ENCODE data around the gene CNTRL. TPM values are rescaled to one million over a fixed set of nuclear protein-coding genes. Genes with fewer than 3 reads are reported as not detected.

The CNTRL gene
- polyA plus RNA-seq, 4 donors, result 1.9 to 14.4 (median 4.5) TPM

DNA sequence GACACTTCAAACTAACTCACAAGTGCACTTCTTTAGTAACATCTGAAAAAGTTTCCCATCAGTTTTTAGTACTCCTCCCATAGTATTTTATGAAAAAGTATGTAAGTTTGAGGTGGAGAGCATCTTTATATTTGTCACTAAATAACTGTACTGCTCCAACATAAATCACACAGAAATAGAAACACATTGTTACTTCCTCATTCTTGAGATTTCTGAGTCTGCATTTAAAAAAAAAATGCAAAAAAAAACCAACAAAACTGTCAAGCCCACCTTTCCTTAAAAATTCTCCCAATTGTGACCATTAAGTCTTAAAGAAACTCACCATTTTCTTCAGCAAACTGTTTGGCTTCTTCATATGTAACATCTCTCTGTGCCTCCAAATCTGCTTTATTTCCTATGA, 108.2 kb downstream of the CNTRL start:
- FAIRE-seq, result no peak
- DNase-seq, result no peak
- no peaks in the 10 kb centered on the region for H3K27me3 ChIP-seq (ENCODE audit: control insufficient read depth in 3 of 3, insufficient read depth in 3 of 3, low read length in 3 of 3)
- H3K36me3 ChIP-seq (ENCODE audit: control insufficient read depth in 3 of 3, insufficient read depth in 2 of 3, low read depth in 1 of 3, low read length in 3 of 3), result peaks cover 2 to 4% (median 2%) of the 10 kb centered on the region in 3 donors
- no peak overlapping the region for H3K4me3 ChIP-seq (ENCODE audit: low read depth in 1 of 3, low read length in 3 of 3)
- no peak overlapping the region for H3K27ac ChIP-seq (ENCODE audit: low read depth in 1 of 3, low read length in 2 of 3)
- H3K9me3 ChIP-seq (ENCODE audit: control insufficient read depth in 2 of 2, insufficient read depth in 1 of 2, low read depth in 1 of 2, low read length in 1 of 2), result no peaks in the 10 kb centered on the region
- peaks cover 0 to 15% (median 2%) of the 10 kb centered on the region in 3 donors for H3K4me1 ChIP-seq (ENCODE audit: control insufficient read depth in 3 of 3, insufficient read depth in 2 of 3, low read depth in 1 of 3, low read length in 2 of 3)

GRCh38 chr9:121183666-121184423, 109.1 kb downstream of the CNTRL start:
- no peak overlapping the region for H3K4me3 ChIP-seq (ENCODE audit: low read depth in 1 of 3, low read length in 3 of 3)
- peaks cover 2% of the 10 kb centered on the region in 3 donors for H3K36me3 ChIP-seq (ENCODE audit: control insufficient read depth in 3 of 3, insufficient read depth in 2 of 3, low read depth in 1 of 3, low read length in 3 of 3)
- H3K27me3 ChIP-seq (ENCODE audit: control insufficient read depth in 3 of 3, insufficient read depth in 3 of 3, low read length in 3 of 3), result no peaks in the 10 kb centered on the region
- WGBS, 3 donors, result 66 to 84% (median 67%) methylated on average over 3 of the region's 3 CpGs
- DNase-seq (no peak), FAIRE-seq (no peak)
- H3K27ac ChIP-seq (ENCODE audit: low read depth in 1 of 3, low read length in 2 of 3), result no peak overlapping the region
- H3K4me1 ChIP-seq (ENCODE audit: control insufficient read depth in 3 of 3, insufficient read depth in 2 of 3, low read depth in 1 of 3, low read length in 2 of 3), result peaks cover 0 to 9% (median 2%) of the 10 kb centered on the region in 3 donors
- no peaks in the 10 kb centered on the region for H3K9me3 ChIP-seq (ENCODE audit: control insufficient read depth in 2 of 2, insufficient read depth in 1 of 2, low read depth in 1 of 2, low read length in 1 of 2)

DNA sequence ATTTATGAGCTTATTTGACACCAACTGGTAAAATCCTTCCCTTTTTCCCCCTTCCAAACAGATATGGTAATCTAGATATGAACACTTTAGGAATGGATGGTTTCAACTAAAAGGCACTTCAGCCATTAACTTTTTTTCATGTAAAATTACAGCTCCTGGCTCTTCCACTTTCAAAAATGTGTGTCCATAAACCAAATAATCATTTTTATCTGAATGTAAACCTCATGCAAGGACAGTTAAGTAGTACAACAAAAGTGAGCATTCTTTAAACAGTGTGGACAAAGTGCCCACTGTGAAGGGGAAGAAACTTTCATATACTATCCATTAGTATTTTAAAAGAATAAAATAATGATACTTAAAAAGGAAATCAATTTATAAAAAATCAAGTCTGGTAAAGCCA, 109.7 kb downstream of the CNTRL start:
- Histone ChIP-seq H3K4me1 (ENCODE audit: control insufficient read depth in 3 of 3, insufficient read depth in 2 of 3, low read depth in 1 of 3, low read length in 2 of 3) (peaks cover 0 to 8% (median 2%) of the 10 kb centered on the region in 3 donors), H3K4me3 (ENCODE audit: low read depth in 1 of 3, low read length in 3 of 3) (no peak overlapping the region), H3K27ac (ENCODE audit: low read depth in 1 of 3, low read length in 2 of 3) (no peak overlapping the region), H3K27me3 (ENCODE audit: control insufficient read depth in 3 of 3, insufficient read depth in 3 of 3, low read length in 3 of 3) (no peaks in the 10 kb centered on the region), H3K9me3 (ENCODE audit: control insufficient read depth in 2 of 2, insufficient read depth in 1 of 2, low read depth in 1 of 2, low read length in 1 of 2) (no peaks in the 10 kb centered on the region), H3K36me3 (ENCODE audit: control insufficient read depth in 3 of 3, insufficient read depth in 2 of 3, low read depth in 1 of 3, low read length in 3 of 3) (peaks cover 0 to 2% (median under 1%) of the 10 kb centered on the region in 3 donors)
- FAIRE-seq, result no peak
- DNase-seq, result no peak

DNA sequence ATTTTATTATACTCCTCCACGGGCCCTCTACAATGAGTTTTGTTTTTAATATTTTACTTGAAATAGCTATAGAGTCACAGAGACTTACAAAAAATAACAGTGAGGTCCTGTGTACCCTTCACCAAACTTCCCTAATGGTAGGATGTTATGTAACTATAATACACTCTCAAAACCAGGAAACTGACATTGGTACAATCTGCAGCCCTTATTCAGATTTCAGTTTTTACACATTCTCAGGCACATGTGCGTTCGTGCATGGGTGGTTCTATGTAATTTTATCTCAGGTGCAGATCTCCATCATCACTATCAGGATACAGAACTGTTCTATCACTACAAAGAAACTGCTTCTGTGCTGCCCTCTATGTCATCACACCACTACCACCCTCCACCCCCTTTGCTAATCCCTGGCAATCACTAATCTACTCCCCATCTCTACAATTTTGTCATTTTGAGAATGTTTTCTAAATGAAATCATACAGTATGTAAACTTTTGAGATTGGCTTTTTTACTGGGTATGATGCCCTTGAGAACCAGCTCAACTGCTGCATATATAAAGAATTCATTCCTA, 110.5 kb downstream of the CNTRL start:
- Histone ChIP-seq H3K36me3 (ENCODE audit: control insufficient read depth in 3 of 3, insufficient read depth in 2 of 3, low read depth in 1 of 3, low read length in 3 of 3) (peaks cover 0 to 2% (median 0%) of the 10 kb centered on the region in 3 donors), H3K27me3 (ENCODE audit: control insufficient read depth in 3 of 3, insufficient read depth in 3 of 3, low read length in 3 of 3) (no peaks in the 10 kb centered on the region), H3K4me1 (ENCODE audit: control insufficient read depth in 3 of 3, insufficient read depth in 2 of 3, low read depth in 1 of 3, low read length in 2 of 3) (peaks cover 0 to 4% (median 2%) of the 10 kb centered on the region in 3 donors), H3K9me3 (ENCODE audit: control insufficient read depth in 2 of 2, insufficient read depth in 1 of 2, low read depth in 1 of 2, low read length in 1 of 2) (no peaks in the 10 kb centered on the region), H3K27ac (ENCODE audit: low read depth in 1 of 3, low read length in 2 of 3) (no peak overlapping the region), H3K4me3 (ENCODE audit: low read depth in 1 of 3, low read length in 3 of 3) (no peak overlapping the region)
- 76 to 91% (median 91%) methylated on average over 3 of the region's 3 CpGs for WGBS, 3 donors
- DNase-seq, result no peak
- no peak for FAIRE-seq

DNA sequence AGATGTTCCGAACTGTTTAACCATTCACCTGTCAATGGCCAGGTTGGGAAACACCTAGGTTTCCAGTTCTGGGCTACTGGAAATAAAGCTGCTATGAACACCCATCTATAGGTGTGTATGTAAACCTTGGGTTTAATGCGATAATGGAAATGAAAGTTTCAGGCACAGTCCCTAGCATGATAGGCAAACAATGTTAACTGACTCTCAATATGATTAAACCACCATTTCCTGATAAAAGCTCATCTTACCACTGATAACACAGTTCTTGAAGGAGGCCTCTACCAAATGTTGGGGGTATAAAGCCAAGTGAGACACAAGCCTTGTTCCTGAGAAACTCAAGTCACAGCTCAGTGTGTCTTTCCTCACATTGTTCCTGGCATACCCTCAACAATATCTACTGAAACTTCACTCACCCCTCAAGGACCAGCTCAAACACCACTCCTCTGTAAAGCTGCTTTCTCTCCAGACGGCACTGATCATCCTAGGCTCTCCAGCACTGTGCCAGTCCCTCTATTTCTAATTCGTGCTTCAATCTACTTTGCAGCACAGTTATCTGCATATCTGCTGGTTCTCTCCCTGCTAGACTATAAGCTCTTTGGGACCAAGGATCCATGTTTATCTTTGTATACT, 111.1 kb downstream of the CNTRL start:
- DNase-seq, result no peak
- 85 to 87% (median 86%) methylated on average over 4 of the region's 4 CpGs for WGBS, 3 donors
- Histone ChIP-seq H3K36me3 (ENCODE audit: control insufficient read depth in 3 of 3, insufficient read depth in 2 of 3, low read depth in 1 of 3, low read length in 3 of 3) (peaks cover 0 to 2% (median 0%) of the 10 kb centered on the region in 3 donors), H3K27ac (ENCODE audit: low read depth in 1 of 3, low read length in 2 of 3) (no peak overlapping the region), H3K4me3 (ENCODE audit: low read depth in 1 of 3, low read length in 3 of 3) (no peak overlapping the region), H3K9me3 (ENCODE audit: control insufficient read depth in 2 of 2, insufficient read depth in 1 of 2, low read depth in 1 of 2, low read length in 1 of 2) (no peaks in the 10 kb centered on the region), H3K27me3 (ENCODE audit: control insufficient read depth in 3 of 3, insufficient read depth in 3 of 3, low read length in 3 of 3) (no peaks in the 10 kb centered on the region), H3K4me1 (ENCODE audit: control insufficient read depth in 3 of 3, insufficient read depth in 2 of 3, low read depth in 1 of 3, low read length in 2 of 3) (peaks cover 0 to 4% (median 2%) of the 10 kb centered on the region in 3 donors)
- FAIRE-seq, result no peak

GRCh38 chr9:121187636-121188305, 113.0 kb downstream of the CNTRL start:
- DNase-seq (no peak), FAIRE-seq (no peak)
- H3K9me3 ChIP-seq (ENCODE audit: control insufficient read depth in 2 of 2, insufficient read depth in 1 of 2, low read depth in 1 of 2, low read length in 1 of 2), result no peaks in the 10 kb centered on the region
- no peak overlapping the region for H3K4me3 ChIP-seq (ENCODE audit: low read depth in 1 of 3, low read length in 3 of 3)
- H3K27me3 ChIP-seq (ENCODE audit: control insufficient read depth in 3 of 3, insufficient read depth in 3 of 3, low read length in 3 of 3), result no peaks in the 10 kb centered on the region
- no peak overlapping the region for H3K27ac ChIP-seq (ENCODE audit: low read depth in 1 of 3, low read length in 2 of 3)
- H3K4me1 ChIP-seq (ENCODE audit: control insufficient read depth in 3 of 3, insufficient read depth in 2 of 3, low read depth in 1 of 3, low read length in 2 of 3), result peaks cover 0 to 4% (median 2%) of the 10 kb centered on the region in 3 donors
- 55 to 73% (median 73%) methylated on average over 3 of the region's 3 CpGs for WGBS, 3 donors
- H3K36me3 ChIP-seq (ENCODE audit: control insufficient read depth in 3 of 3, insufficient read depth in 2 of 3, low read depth in 1 of 3, low read length in 3 of 3), result no peaks in the 10 kb centered on the region

- no peak for FAIRE-seq
- Histone ChIP-seq H3K4me1 (ENCODE audit: control insufficient read depth in 3 of 3, insufficient read depth in 2 of 3, low read depth in 1 of 3, low read length in 2 of 3) (peaks cover 0 to 2% (median 0%) of the 10 kb centered on the region in 3 donors), H3K27me3 (ENCODE audit: control insufficient read depth in 3 of 3, insufficient read depth in 3 of 3, low read length in 3 of 3) (no peaks in the 10 kb centered on the region)
Measured at GRCh38 chr9:121189006-121189405, 114.3 kb downstream of the CNTRL start.

DNA sequence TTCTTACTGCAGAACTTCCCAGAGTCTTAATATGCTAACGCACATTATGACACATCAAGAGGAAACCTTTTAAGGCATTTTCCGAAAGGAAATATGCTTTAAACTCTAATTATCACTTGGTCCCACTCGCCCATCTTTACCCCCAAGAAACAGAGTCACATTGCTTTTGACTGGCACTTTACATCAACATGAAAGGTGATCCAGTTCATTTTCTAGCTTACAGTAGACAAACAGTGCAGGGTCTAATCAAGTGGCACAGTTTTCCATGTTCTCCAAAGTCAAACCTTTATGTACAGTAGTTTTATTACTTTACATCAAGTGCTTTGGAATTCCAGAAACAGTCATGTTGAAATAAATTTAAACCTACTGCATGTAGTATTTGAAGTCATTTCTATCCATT, 114.9 kb downstream of the CNTRL start:
- Histone ChIP-seq H3K4me3 (ENCODE audit: low read depth in 1 of 3, low read length in 3 of 3) (no peak overlapping the region), H3K36me3 (ENCODE audit: control insufficient read depth in 3 of 3, insufficient read depth in 2 of 3, low read depth in 1 of 3, low read length in 3 of 3) (no peaks in the 10 kb centered on the region), H3K9me3 (ENCODE audit: control insufficient read depth in 2 of 2, insufficient read depth in 1 of 2, low read depth in 1 of 2, low read length in 1 of 2) (no peaks in the 10 kb centered on the region), H3K27me3 (ENCODE audit: control insufficient read depth in 3 of 3, insufficient read depth in 3 of 3, low read length in 3 of 3) (no peaks in the 10 kb centered on the region), H3K27ac (ENCODE audit: low read depth in 1 of 3, low read length in 2 of 3) (no peak overlapping the region), H3K4me1 (ENCODE audit: control insufficient read depth in 3 of 3, insufficient read depth in 2 of 3, low read depth in 1 of 3, low read length in 2 of 3) (peaks cover 0 to 2% (median 0%) of the 10 kb centered on the region in 3 donors)
- DNase-seq (no peak), FAIRE-seq (no peak)
- WGBS, 3 donors, result 91 to 96% (median 91%) methylated on average over 3 of the region's 3 CpGs

More at GRCh38 chr9:121189006-121189405, 114.3 kb downstream of the CNTRL start:
- H3K9me3 ChIP-seq (ENCODE audit: control insufficient read depth in 2 of 2, insufficient read depth in 1 of 2, low read depth in 1 of 2, low read length in 1 of 2), result no peaks in the 10 kb centered on the region
- WGBS, 3 donors, result 71 to 94% (median 89%) methylated on average over 1 of the region's 1 CpG
- no peaks in the 10 kb centered on the region for H3K36me3 ChIP-seq (ENCODE audit: control insufficient read depth in 3 of 3, insufficient read depth in 2 of 3, low read depth in 1 of 3, low read length in 3 of 3)
- no peak overlapping the region for H3K27ac ChIP-seq (ENCODE audit: low read depth in 1 of 3, low read length in 2 of 3)
- no peak for DNase-seq
- H3K4me3 ChIP-seq (ENCODE audit: low read depth in 1 of 3, low read length in 3 of 3), result no peak overlapping the region

All from small intestine (tissue), 7 donors.